MCF 10A (cell line): Measurements from ENCODE around the gene ELANE. TPM values are rescaled to one million over a fixed set of nuclear protein-coding genes. Genes with fewer than 3 reads are reported as not detected.
"Not testable (repeated sequence)": the region's sequence is repeated elsewhere in the genome, so short reads cannot be mapped to it uniquely, and the experiment has no call there.

Source experiments
- BruUV-seq: library from RNA; stranded (reverse); fragments of 400-500 nt; replicated peaks from 2 replicates; lab custom pipeline; 2021; lab: Mats Ljungman, UMichigan
- CTCF ChIA-PET: fragments of 300-600 bp; sonication (Branson Sonifier 250); formaldehyde crosslinking; extraction: SDS; loops from one replicate; lab custom pipeline; 2021; ENCODE audit warnings: antibody characterized with exemption, inconsistent platforms; lab: Yijun Ruan, JAX
- POLR2A ChIA-PET: fragments of 300-600, 350-650 bp; sonication (Branson Sonifier 250); formaldehyde crosslinking; extraction: SDS; loops from one replicate; lab custom pipeline; 2020; ENCODE audit warnings: antibody characterized with exemption, inconsistent platforms; lab: Yijun Ruan, JAX
- DNase-seq: peaks from one replicate; pipeline ENCODE4 v3.0.0-alpha.2; 2018; ENCODE audit not compliant: unreplicated experiment
- H3K27ac Mint-ChIP-seq: one replicate; pipeline ENCODE4 v1.8.0; 2022; ENCODE audit warnings: mild to moderate bottlenecking, low read depth, mixed read lengths; ENCODE audit not compliant: unreplicated experiment
- H3K27me3 Mint-ChIP-seq: one replicate; pipeline ENCODE4 v1.8.0; 2022; ENCODE audit warnings: mixed read lengths; ENCODE audit not compliant: insufficient read depth, unreplicated experiment
- H3K36me3 Mint-ChIP-seq: one replicate; pipeline ENCODE4 v1.8.0; 2022; ENCODE audit warnings: mild to moderate bottlenecking, moderate library complexity, mixed read lengths; ENCODE audit not compliant: insufficient read depth, unreplicated experiment
- H3K4me1 Mint-ChIP-seq: one replicate; pipeline ENCODE4 v1.8.0; 2022; ENCODE audit warnings: mixed read lengths; ENCODE audit not compliant: insufficient read depth, unreplicated experiment
- H3K4me3 Mint-ChIP-seq: one replicate; pipeline ENCODE4 v1.8.0; 2022; ENCODE audit warnings: mild to moderate bottlenecking, moderate library complexity, mixed read lengths; ENCODE audit not compliant: unreplicated experiment
- H3K9me3 Mint-ChIP-seq: one replicate; pipeline ENCODE4 v1.8.0; 2022; ENCODE audit warnings: mixed read lengths; ENCODE audit not compliant: unreplicated experiment
- CTCF ChIP-seq: fragments of 200-600 bp; IDR thresholded peaks from one replicate; pipeline ENCODE4 v1.8.0; 2022; ENCODE audit warnings: antibody characterized with exemption, mild to moderate bottlenecking; ENCODE audit not compliant: unreplicated experiment
- intact Hi-C: fragments of 100-400 bp; cut with micrococcal nuclease; formaldehyde crosslinking; loops from 2 replicates; pipeline ENCODE4 v1.14.1; 2022
- total RNA-seq: library from RNA; stranded (reverse); gene quantifications from 2 replicates; pipeline ENCODE4 v1.2.3, GENCODE V29; 2022

Gene ELANE
- total RNA-seq, 1 experiment from 2014 or later: not detected

- H3K4me3 Mint-ChIP-seq: no peak overlapping the region
- no peak for DNase-seq
- no peaks in the 10 kb centered on the region for H3K9me3 Mint-ChIP-seq
- no TSS peak for BruUV-seq
- no peak overlapping the region for H3K27ac Mint-ChIP-seq
- ChIA-PET POLR2A (no interaction called here), CTCF (interaction anchor here (0.8 kb wide), 1 partner anchor 9 kb away, joined by 5 read pairs; no protein-coding TSS in a partner anchor)
- H3K36me3 Mint-ChIP-seq: no peaks in the 10 kb centered on the region
- H3K27me3 Mint-ChIP-seq: peaks cover 12% of the 10 kb centered on the region
- H3K4me1 Mint-ChIP-seq: peaks cover 14% of the 10 kb centered on the region
- no peak for TF ChIP-seq CTCF
- intact Hi-C loops: no loop called here
Observed at GRCh38 chr19:848386-848921, 3.6 kb upstream of the ELANE start.

GRCh38 chr19:849195-849594 lies 2.9 kb upstream of the ELANE start:
- CTCF ChIA-PET: interaction anchor here (0.6 to 1.1 kb wide), 3 partner anchors 9 to 104 kb away, joined by 3 to 5 read pairs (median 3); no protein-coding TSS in a partner anchor
- Mint-ChIP-seq H3K27me3 (peaks cover 12% of the 10 kb centered on the region), H3K4me1 (peaks cover 14% of the 10 kb centered on the region)
- DNase-seq, H3K9me3 Mint-ChIP-seq, H3K36me3 Mint-ChIP-seq, H3K4me3 Mint-ChIP-seq, BruUV-seq, intact Hi-C loops, H3K27ac Mint-ChIP-seq: not testable (repeated sequence)
- POLR2A ChIA-PET: interaction anchor here (1.4 kb wide), 1 partner anchor 168 kb away, joined by 3 read pairs; no protein-coding TSS in a partner anchor

GRCh38 chr19:850221-850978 lies 1.7 kb upstream of the ELANE start:
- TF ChIP-seq CTCF: no peak
- POLR2A ChIA-PET: interaction anchor here (0.6 to 1.5 kb wide), 8 partner anchors 13 to 169 kb away, joined by 3 to 6 read pairs (median 3); partner anchors contain the start of genes PTBP1, RNU6-9 and WDR18
- peaks cover 14% of the 10 kb centered on the region for H3K4me1 Mint-ChIP-seq
- CTCF ChIA-PET: interaction anchor here (0.5 to 1.1 kb wide), 5 partner anchors 43 to 81 kb away, joined by 3 to 5 read pairs (median 3); no protein-coding TSS in a partner anchor
- no TSS peak for BruUV-seq
- H3K4me3 Mint-ChIP-seq: peak overlapping the region; percentile 46
- H3K27ac Mint-ChIP-seq: no peak overlapping the region
- peak; percentile 94 for DNase-seq
- H3K36me3 Mint-ChIP-seq: no peaks in the 10 kb centered on the region
- peaks cover 12% of the 10 kb centered on the region for H3K27me3 Mint-ChIP-seq
- intact Hi-C loops: loop anchor here (10.0 kb wide), 1 partner anchor 134 kb away; the partner anchor contains the start of gene WDR18
- no peaks in the 10 kb centered on the region for H3K9me3 Mint-ChIP-seq

GRCh38 chr19:850979-851335 lies 1.1 kb upstream of the ELANE start:
- Mint-ChIP-seq H3K4me3 (peak overlapping the region; percentile 46), H3K4me1 (peaks cover 14% of the 10 kb centered on the region), H3K27ac (no peak overlapping the region), H3K36me3 (no peaks in the 10 kb centered on the region), H3K27me3 (peaks cover 12% of the 10 kb centered on the region), H3K9me3 (no peaks in the 10 kb centered on the region)
- TF ChIP-seq CTCF: no peak
- ChIA-PET POLR2A (interaction anchor here (0.6 to 1.5 kb wide), 5 partner anchors 43 to 133 kb away, joined by 3 to 6 read pairs (median 3); partner anchors contain the start of genes PTBP1, RNU6-9 and WDR18), CTCF (interaction anchor here (0.5 to 0.8 kb wide), 3 partner anchors 43 to 80 kb away, joined by 3 to 5 read pairs (median 3); no protein-coding TSS in a partner anchor)
- intact Hi-C loops: loop anchor here (10.0 kb wide), 1 partner anchor 134 kb away; the partner anchor contains the start of gene WDR18
- DNase-seq: no peak
- BruUV-seq: no TSS peak
